HUDEP-2 (cell line): ENCODE data around the gene DCST2.

Experiments used
- DNase-seq, 76 experiments: peaks; one replicate each; lab custom pipeline; 2025; ENCODE audit not compliant: unreplicated experiment in 76 of 76; lab: John Stamatoyannopoulos, UW

Gene DCST2

GRCh38 chr1:155012026-155012546 lies 21.5 kb downstream of the DCST2 start:
- DNase-seq = peak in 73 of 76 experiments; percentile 54 to 97 (median 92)

GRCh38 chr1:155011437-155012025 lies 22.1 kb downstream of the DCST2 start:
- no peak for DNase-seq

GRCh38 chr1:155011004-155011416 lies 22.6 kb downstream of the DCST2 start:
- no peak for DNase-seq

- DNase-seq = no peak
Measured at GRCh38 chr1:155010211-155010918, 23.2 kb downstream of the DCST2 start.

GRCh38 chr1:155009742-155010141 lies 23.8 kb downstream of the DCST2 start:
- no peak for DNase-seq

- no peak for DNase-seq
Measured at GRCh38 chr1:155009221-155009711, 24.3 kb downstream of the DCST2 start.

- DNase-seq = peak in 1 of 76 experiments; percentile 10
Measured at GRCh38 chr1:155008015-155008941, 25.3 kb downstream of the DCST2 start.

- no peak for DNase-seq
Measured at GRCh38 chr1:155007251-155007828, 26.2 kb downstream of the DCST2 start.

GRCh38 chr1:155006601-155007101 lies 26.9 kb downstream of the DCST2 start:
- DNase-seq = peak in 12 of 76 experiments; percentile 3 to 49 (median 34)

- DNase-seq = peak in 72 of 76 experiments; percentile 62 to 93 (median 84)
Measured at GRCh38 chr1:155005076-155006011, 28.2 kb downstream of the DCST2 start.

GRCh38 chr1:155004352-155005075 lies 29.1 kb downstream of the DCST2 start:
- DNase-seq = peak in 5 of 76 experiments; percentile 27 to 54 (median 47)

GRCh38 chr1:155003766-155004351 lies 29.7 kb downstream of the DCST2 start:
- peak in 56 of 76 experiments; percentile 15 to 86 (median 58) for DNase-seq

GRCh38 chr1:155003227-155003765 lies 30.3 kb downstream of the DCST2 start:
- DNase-seq = peak in 21 of 76 experiments; percentile 21 to 77 (median 39)

GRCh38 chr1:155002464-155003226 lies 30.9 kb downstream of the DCST2 start, which contains the start of gene ZBTB7B:
TSS of gene ZBTB7B (plus strand) at chr1:155002802. CDS start at chr1:155014661, 11,859 bp downstream.
- DNase-seq = peak in 23 of 76 experiments; percentile 17 to 82 (median 61)

- peak in 74 of 76 experiments; percentile 72 to 100 (median 98) for DNase-seq
Measured at GRCh38 chr1:155001675-155002463, 31.7 kb downstream of the DCST2 start.

- DNase-seq = peak in 1 of 76 experiments; percentile 65
Measured at GRCh38 chr1:155001425-155001674, 32.2 kb downstream of the DCST2 start.
